ENCODE data around the gene KCNQ5. TPM values are rescaled to one million over a fixed set of nuclear protein-coding genes. Genes with fewer than 3 reads are reported as not detected.

The KCNQ5 gene
- total RNA-seq, 1 donor from 2014 or later, result 0.08 TPM

DNA sequence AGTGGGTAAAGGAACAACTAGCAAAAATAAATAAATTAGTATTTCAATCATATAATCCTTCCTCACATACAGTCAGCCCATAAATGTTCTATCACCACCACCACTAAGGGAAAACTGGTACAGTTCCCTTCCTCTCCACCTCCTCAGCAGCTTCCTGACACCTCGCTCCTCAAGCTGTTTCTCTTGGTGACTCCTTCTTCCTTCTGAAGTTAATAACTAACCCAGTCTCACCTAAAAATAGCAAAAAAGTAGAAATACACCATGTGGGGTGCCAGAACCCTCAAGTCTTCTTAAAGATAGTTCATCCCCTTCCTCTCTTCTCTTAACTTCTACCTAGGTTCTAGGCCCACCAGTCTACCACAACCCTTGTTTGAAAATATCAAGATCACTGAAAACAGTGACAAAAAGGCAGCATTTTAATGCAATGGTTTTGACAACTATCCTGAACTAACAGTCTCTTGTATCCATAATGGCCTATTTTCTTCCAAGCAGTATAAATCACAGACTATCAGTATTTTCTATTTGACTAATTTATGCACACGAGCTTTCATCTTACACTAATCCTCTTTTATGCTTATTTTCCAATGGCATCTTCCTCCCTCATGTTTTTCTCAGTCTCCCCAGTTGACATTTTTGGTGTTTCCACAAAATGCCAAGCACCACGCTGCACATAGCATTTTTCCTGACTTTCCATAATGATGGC lies 518.0 kb downstream of the KCNQ5 start:
- TF ChIP-seq, protein P1, sequence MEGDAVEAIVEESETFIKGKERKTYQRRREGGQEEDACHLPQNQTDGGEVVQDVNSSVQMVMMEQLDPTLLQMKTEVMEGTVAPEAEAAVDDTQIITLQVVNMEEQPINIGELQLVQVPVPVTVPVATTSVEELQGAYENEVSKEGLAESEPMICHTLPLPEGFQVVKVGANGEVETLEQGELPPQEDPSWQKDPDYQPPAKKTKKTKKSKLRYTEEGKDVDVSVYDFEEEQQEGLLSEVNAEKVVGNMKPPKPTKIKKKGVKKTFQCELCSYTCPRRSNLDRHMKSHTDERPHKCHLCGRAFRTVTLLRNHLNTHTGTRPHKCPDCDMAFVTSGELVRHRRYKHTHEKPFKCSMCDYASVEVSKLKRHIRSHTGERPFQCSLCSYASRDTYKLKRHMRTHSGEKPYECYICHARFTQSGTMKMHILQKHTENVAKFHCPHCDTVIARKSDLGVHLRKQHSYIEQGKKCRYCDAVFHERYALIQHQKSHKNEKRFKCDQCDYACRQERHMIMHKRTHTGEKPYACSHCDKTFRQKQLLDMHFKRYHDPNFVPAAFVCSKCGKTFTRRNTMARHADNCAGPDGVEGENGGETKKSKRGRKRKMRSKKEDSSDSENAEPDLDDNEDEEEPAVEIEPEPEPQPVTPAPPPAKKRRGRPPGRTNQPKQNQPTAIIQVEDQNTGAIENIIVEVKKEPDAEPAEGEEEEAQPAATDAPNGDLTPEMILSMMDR (IDR thresholded peaks at IDR 0.05; ENCODE audit: unreplicated experiment), result no peak
- no peaks in the 10 kb centered on the region for H3K36me3 Mint-ChIP-seq (ENCODE audit: low read depth, unreplicated experiment)
- H3K4me1 Mint-ChIP-seq (ENCODE audit: unreplicated experiment), result no peaks in the 10 kb centered on the region
- H3K27me3 Mint-ChIP-seq (ENCODE audit: unreplicated experiment), result no peaks in the 10 kb centered on the region
- no peak for DNase-seq (ENCODE audit: low spot score)
- H3K27ac Mint-ChIP-seq (ENCODE audit: unreplicated experiment), result no peak overlapping the region
- H3K9me3 Mint-ChIP-seq (ENCODE audit: unreplicated experiment), result no peaks in the 10 kb centered on the region
- no peak overlapping the region for H3K4me3 Mint-ChIP-seq (ENCODE audit: unreplicated experiment)

DNA sequence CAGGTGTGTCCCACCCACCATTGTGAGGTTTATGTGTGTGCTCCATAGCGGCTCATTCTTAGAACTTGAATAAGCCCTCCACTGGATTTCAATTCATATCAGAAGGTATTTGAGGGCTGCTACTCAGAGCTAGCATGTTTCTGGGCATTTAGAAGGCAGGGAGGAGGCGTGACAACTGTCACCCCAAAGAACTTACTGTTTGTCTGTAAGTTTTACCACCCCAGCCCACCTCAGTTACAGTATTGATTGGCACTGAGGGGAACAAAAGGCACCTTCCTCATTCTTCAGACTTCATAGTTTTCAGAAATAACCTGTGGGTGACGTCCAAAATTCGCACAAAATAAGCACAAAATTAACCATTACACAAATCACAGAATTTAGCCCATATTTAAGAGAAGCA lies 521.7 kb downstream of the KCNQ5 start:
- TF ChIP-seq, protein P1 (IDR thresholded peaks at IDR 0.05; ENCODE audit: unreplicated experiment), result no peak
- H3K27ac Mint-ChIP-seq (ENCODE audit: unreplicated experiment), result no peak overlapping the region

DNA sequence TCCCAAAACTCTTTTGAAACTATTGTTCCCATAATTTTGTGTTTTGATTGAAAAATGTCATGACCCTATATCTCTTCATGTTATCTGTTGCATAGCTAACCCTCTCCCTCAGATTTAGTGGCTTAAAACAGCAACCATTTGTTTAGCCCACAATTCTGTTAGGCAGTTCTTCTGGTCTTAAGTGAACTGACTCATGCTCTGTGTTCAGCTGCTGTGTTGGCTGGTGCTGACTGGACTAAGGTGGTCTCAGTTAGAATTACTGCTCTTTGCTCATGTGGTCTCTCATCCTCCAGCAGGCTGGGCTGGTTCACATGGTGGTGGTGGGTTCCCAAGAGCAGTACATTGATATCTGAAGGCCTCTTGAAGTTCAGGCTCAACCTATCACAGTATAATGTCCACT lies 522.7 kb downstream of the KCNQ5 start:
- Mint-ChIP-seq H3K4me3 (ENCODE audit: unreplicated experiment) (no peak overlapping the region), H3K4me1 (ENCODE audit: unreplicated experiment) (no peaks in the 10 kb centered on the region), H3K9me3 (ENCODE audit: unreplicated experiment) (no peaks in the 10 kb centered on the region), H3K27ac (ENCODE audit: unreplicated experiment) (no peak overlapping the region), H3K36me3 (ENCODE audit: low read depth, unreplicated experiment) (no peaks in the 10 kb centered on the region), H3K27me3 (ENCODE audit: unreplicated experiment) (no peaks in the 10 kb centered on the region)
- no peak for DNase-seq (ENCODE audit: low spot score)
- TF ChIP-seq, protein P1 (IDR thresholded peaks at IDR 0.05; ENCODE audit: unreplicated experiment), result no peak

More for the DNA sequence above, 521.7 kb downstream of the KCNQ5 start:
- Mint-ChIP-seq H3K9me3 (ENCODE audit: unreplicated experiment) (no peaks in the 10 kb centered on the region), H3K4me3 (ENCODE audit: unreplicated experiment) (no peak overlapping the region), H3K27me3 (ENCODE audit: unreplicated experiment) (no peaks in the 10 kb centered on the region), H3K4me1 (ENCODE audit: unreplicated experiment) (no peaks in the 10 kb centered on the region), H3K36me3 (ENCODE audit: low read depth, unreplicated experiment) (no peaks in the 10 kb centered on the region)
- no peak for DNase-seq (ENCODE audit: low spot score)

DNA sequence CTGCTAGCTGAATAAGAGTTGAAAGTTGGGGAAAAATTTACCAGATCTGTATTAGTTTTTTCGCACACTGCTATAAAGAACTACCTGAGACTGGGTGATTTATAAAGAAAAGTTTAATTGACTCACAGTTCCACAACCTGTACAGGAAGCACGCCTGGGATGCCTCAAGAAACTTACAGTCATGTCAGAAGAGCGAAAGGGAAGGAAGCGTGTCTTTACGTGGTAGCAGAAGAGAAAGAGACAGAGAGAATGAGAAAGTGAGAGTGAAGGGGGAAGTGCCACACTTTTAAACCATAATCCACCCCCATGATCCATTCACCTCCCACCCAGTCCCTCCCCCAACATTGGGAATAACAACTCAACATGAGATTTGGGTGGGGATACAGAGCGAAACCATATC lies 523.8 kb downstream of the KCNQ5 start:
- TF ChIP-seq, protein P1 (IDR thresholded peaks at IDR 0.05; ENCODE audit: unreplicated experiment), result no peak
- H3K4me1 Mint-ChIP-seq (ENCODE audit: unreplicated experiment), result no peaks in the 10 kb centered on the region
- H3K27ac Mint-ChIP-seq (ENCODE audit: unreplicated experiment), result no peak overlapping the region
- H3K4me3 Mint-ChIP-seq (ENCODE audit: unreplicated experiment), result no peak overlapping the region
- DNase-seq (ENCODE audit: low spot score), result no peak
- H3K36me3 Mint-ChIP-seq (ENCODE audit: low read depth, unreplicated experiment), result no peaks in the 10 kb centered on the region
- no peaks in the 10 kb centered on the region for H3K27me3 Mint-ChIP-seq (ENCODE audit: unreplicated experiment)
- H3K9me3 Mint-ChIP-seq (ENCODE audit: unreplicated experiment), result no peaks in the 10 kb centered on the region

DNA sequence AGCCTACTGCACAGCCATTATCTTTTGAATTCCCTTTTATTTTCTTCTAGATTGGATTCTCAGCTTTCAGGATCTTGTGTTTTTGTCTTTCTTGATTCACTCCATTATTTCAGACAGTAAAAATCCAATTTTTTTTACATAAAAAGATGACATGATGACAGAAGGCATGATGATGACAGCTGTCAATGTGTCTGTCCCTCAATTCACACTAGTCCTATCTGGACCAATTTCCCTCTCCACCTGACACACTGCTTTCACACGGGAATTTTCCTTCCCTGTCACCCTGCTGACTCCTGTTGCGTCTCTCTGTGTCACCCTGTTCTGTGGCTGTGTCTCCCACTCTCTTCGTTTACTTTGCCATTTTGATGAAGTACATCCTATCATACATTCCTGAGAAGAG lies 529.9 kb downstream of the KCNQ5 start:
- Mint-ChIP-seq H3K9me3 (ENCODE audit: unreplicated experiment) (no peaks in the 10 kb centered on the region), H3K36me3 (ENCODE audit: low read depth, unreplicated experiment) (no peaks in the 10 kb centered on the region), H3K27me3 (ENCODE audit: unreplicated experiment) (no peaks in the 10 kb centered on the region), H3K4me3 (ENCODE audit: unreplicated experiment) (no peak overlapping the region), H3K27ac (ENCODE audit: unreplicated experiment) (no peak overlapping the region), H3K4me1 (ENCODE audit: unreplicated experiment) (no peaks in the 10 kb centered on the region)
- TF ChIP-seq, protein P1 (IDR thresholded peaks at IDR 0.05; ENCODE audit: unreplicated experiment), result no peak
- no peak for DNase-seq (ENCODE audit: low spot score)

Measured in endothelial cell (in vitro differentiated cells).